Mesothelial cell of epicardium (in vitro differentiated cells): ENCODE measurements around the gene ZNF19. TPM values are rescaled to one million over a fixed set of nuclear protein-coding genes. Genes with fewer than 3 reads are reported as not detected.

Experiments
- DNase-seq, 2 experiments: peaks; one replicate each; pipeline ENCODE4 v3.0.0; 2021; ENCODE audit warnings: low spot score in 2 of 2; ENCODE audit not compliant: unreplicated experiment in 2 of 2
- H3K27ac Mint-ChIP-seq: 2 replicates; pipeline ENCODE4 v1.8.0; 2021; ENCODE audit warnings: mixed read lengths
- H3K27me3 Mint-ChIP-seq: 2 replicates; pipeline ENCODE4 v1.8.0; 2021; ENCODE audit warnings: low read depth, mixed read lengths
- H3K36me3 Mint-ChIP-seq: 2 replicates; pipeline ENCODE4 v1.8.0; 2021; ENCODE audit warnings: mixed read lengths
- H3K4me1 Mint-ChIP-seq: 2 replicates; pipeline ENCODE4 v1.8.0; 2021; ENCODE audit warnings: mixed read lengths
- H3K4me3 Mint-ChIP-seq: 2 replicates; pipeline ENCODE4 v1.8.0; 2021; ENCODE audit warnings: mild to moderate bottlenecking, moderate library complexity, mixed read lengths
- H3K9me3 Mint-ChIP-seq: 2 replicates; pipeline ENCODE4 v1.8.0; 2021; ENCODE audit warnings: mixed read lengths
- total RNA-seq: library from RNA; stranded (reverse); gene quantifications from 3 replicates; pipeline ENCODE4 v1.2.1, GENCODE V29; 2021
- TF ChIP-seq, protein P1 (sequence below): fragments of 200-600 bp; sonication (generic); IDR thresholded peaks from one replicate; pipeline ENCODE4 v1.5.0; 2021; ENCODE audit warnings: antibody characterized with exemption; ENCODE audit not compliant: unreplicated experiment

Gene ZNF19
- total RNA-seq, 1 donor from 2014 or later = 7.3 TPM

DNA sequence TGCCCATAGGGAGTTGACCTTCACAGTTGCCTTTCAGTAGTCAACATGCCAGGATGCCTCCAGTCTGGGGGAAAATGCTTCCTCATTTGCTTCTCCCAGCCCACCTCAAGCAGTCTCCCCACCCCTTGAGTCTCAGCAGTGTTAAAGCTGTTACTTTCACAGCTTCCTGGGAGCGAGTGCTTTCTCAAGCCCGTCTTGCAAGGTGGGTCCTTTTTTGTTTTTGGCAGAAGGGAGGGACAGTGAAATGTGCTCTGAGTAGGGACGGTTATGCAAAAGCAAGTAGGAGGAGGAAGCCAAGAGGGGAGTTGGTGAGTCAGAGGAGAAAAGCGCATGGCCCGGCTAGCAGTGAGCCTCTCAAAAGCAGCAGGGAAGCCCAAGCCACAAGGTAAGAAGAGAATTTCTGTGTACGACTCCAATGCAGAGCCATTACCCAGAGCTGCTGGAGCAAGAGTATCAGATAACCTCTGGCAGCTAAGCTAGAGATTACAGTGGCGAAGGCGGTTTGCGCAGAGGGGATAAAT, 37.0 kb upstream of the ZNF19 start, which contains the start of gene CHST4:
Gene CHST4, plus strand, starts transcription at position 316 of the 521 bp plus-strand sequence. CDS start 10,252 bp downstream, outside the sequence.
- H3K4me3 Mint-ChIP-seq = peak within 1 kb of the TSS; percentile 38
- no peaks in the 10 kb centered on the region for H3K36me3 Mint-ChIP-seq
- TF ChIP-seq, protein P1, sequence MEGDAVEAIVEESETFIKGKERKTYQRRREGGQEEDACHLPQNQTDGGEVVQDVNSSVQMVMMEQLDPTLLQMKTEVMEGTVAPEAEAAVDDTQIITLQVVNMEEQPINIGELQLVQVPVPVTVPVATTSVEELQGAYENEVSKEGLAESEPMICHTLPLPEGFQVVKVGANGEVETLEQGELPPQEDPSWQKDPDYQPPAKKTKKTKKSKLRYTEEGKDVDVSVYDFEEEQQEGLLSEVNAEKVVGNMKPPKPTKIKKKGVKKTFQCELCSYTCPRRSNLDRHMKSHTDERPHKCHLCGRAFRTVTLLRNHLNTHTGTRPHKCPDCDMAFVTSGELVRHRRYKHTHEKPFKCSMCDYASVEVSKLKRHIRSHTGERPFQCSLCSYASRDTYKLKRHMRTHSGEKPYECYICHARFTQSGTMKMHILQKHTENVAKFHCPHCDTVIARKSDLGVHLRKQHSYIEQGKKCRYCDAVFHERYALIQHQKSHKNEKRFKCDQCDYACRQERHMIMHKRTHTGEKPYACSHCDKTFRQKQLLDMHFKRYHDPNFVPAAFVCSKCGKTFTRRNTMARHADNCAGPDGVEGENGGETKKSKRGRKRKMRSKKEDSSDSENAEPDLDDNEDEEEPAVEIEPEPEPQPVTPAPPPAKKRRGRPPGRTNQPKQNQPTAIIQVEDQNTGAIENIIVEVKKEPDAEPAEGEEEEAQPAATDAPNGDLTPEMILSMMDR = no peak
- H3K9me3 Mint-ChIP-seq = no peaks in the 10 kb centered on the region
- peaks cover 44% of the 10 kb centered on the region for H3K27me3 Mint-ChIP-seq
- H3K27ac Mint-ChIP-seq = peak within 1 kb of the TSS; percentile 72
- DNase-seq = peak in 1 of 2 experiments; percentile 48
- peaks cover 18% of the 10 kb centered on the region for H3K4me1 Mint-ChIP-seq

- no peak for DNase-seq
- Mint-ChIP-seq H3K27ac (no peak overlapping the region), H3K4me3 (no peak overlapping the region), H3K9me3 (no peaks in the 10 kb centered on the region), H3K27me3 (peaks cover 44% of the 10 kb centered on the region), H3K4me1 (peaks cover 18% of the 10 kb centered on the region), H3K36me3 (no peaks in the 10 kb centered on the region)
- TF ChIP-seq, protein P1 = no peak
Observed at GRCh38 chr16:71524566-71525553, 35.7 kb upstream of the ZNF19 start.

GRCh38 chr16:71520550-71520949, 31.4 kb upstream of the ZNF19 start:
- peaks cover 5% of the 10 kb centered on the region for H3K4me1 Mint-ChIP-seq
- no peaks in the 10 kb centered on the region for H3K36me3 Mint-ChIP-seq
- H3K9me3 Mint-ChIP-seq = no peaks in the 10 kb centered on the region
- DNase-seq = no peak
- no peak overlapping the region for H3K27ac Mint-ChIP-seq
- H3K27me3 Mint-ChIP-seq = peaks cover 31% of the 10 kb centered on the region
- TF ChIP-seq, protein P1 = no peak
- no peak overlapping the region for H3K4me3 Mint-ChIP-seq

- Mint-ChIP-seq H3K27ac (no peak overlapping the region), H3K9me3 (no peaks in the 10 kb centered on the region), H3K4me1 (no peaks in the 10 kb centered on the region), H3K27me3 (peaks cover 10% of the 10 kb centered on the region), H3K36me3 (no peaks in the 10 kb centered on the region), H3K4me3 (no peak overlapping the region)
- no peak for DNase-seq
- TF ChIP-seq, protein P1 = no peak
Observed at GRCh38 chr16:71515026-71515425, 25.9 kb upstream of the ZNF19 start.

- no peaks in the 10 kb centered on the region for H3K4me1 Mint-ChIP-seq
- no peaks in the 10 kb centered on the region for H3K9me3 Mint-ChIP-seq
- DNase-seq = no peak
- H3K36me3 Mint-ChIP-seq = no peaks in the 10 kb centered on the region
- no peak overlapping the region for H3K27ac Mint-ChIP-seq
- H3K4me3 Mint-ChIP-seq = no peak overlapping the region
- H3K27me3 Mint-ChIP-seq = peaks cover 15% of the 10 kb centered on the region
- TF ChIP-seq, protein P1 = no peak
Observed at GRCh38 chr16:71514476-71514875, 25.4 kb upstream of the ZNF19 start.
